ENCODE data around the gene NGEF. TPM values are rescaled to one million over a fixed set of nuclear protein-coding genes. Genes with fewer than 3 reads are reported as not detected.

The NGEF gene
- polyA plus RNA-seq, 2 donors, result 8.4 to 11.4 TPM

DNA sequence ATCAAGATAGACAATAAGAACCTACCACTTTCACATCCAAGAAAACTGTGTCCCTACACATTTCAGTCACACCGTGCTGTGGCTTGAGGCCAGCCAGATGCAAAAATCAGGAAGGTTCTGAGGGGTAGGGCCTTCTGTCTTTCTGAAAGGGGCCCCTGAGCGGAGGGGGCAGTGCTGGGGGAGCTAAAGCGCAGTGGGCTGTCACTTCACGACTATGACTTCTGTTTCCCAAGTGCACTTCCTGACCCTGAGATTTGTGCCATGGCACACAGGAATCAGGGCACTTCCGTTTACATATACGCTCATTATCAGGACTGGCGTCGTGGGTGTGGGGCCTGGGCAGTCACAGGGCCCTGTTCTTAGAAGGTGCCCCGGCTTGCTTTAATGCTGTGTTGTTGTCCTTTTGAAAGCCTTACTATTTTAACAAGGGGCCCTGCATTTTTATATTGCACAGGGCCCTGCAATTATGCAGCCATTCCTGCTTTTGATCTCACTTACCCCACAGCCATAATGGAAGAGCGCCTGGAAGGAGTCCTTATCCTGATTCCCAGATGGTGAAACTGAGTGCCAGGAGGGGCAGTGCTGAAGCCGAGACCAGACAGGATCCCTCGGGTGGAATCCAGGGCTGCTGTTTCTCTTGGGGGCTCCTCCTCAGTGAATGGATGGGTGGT lies 620 bp downstream of the NGEF start:
- Histone ChIP-seq H3K4me1 (ENCODE audit: control insufficient read depth in 2 of 2, insufficient read depth in 2 of 2, low read length in 1 of 2) (no peaks in the 10 kb centered on the region), H3K9me3 (ENCODE audit: control insufficient read depth in 2 of 2, insufficient read depth in 1 of 2, low read depth in 1 of 2, low read length in 1 of 2) (no peaks in the 10 kb centered on the region), H3K4me3 (ENCODE audit: low read depth in 1 of 2, low read length in 2 of 2) (no peak overlapping the region), H3K27ac (ENCODE audit: low read depth in 2 of 2, low read length in 1 of 2) (no peak overlapping the region), H3K27me3 (ENCODE audit: control insufficient read depth in 1 of 2, insufficient read depth in 2 of 2, low read length in 2 of 2) (no peaks in the 10 kb centered on the region), H3K36me3 (ENCODE audit: control insufficient read depth in 2 of 2, insufficient read depth in 2 of 2, low read length in 1 of 2) (no peaks in the 10 kb centered on the region)
- WGBS, 2 donors, result 62 to 66% methylated on average over 12 of the region's 12 CpGs

GRCh38 chr2:233011702-233012131 lies 1.3 kb downstream of the NGEF start:
- H3K9me3 ChIP-seq (ENCODE audit: control insufficient read depth in 2 of 2, insufficient read depth in 1 of 2, low read depth in 1 of 2, low read length in 1 of 2), result no peaks in the 10 kb centered on the region
- no peaks in the 10 kb centered on the region for H3K36me3 ChIP-seq (ENCODE audit: control insufficient read depth in 2 of 2, insufficient read depth in 2 of 2, low read length in 1 of 2)

DNA sequence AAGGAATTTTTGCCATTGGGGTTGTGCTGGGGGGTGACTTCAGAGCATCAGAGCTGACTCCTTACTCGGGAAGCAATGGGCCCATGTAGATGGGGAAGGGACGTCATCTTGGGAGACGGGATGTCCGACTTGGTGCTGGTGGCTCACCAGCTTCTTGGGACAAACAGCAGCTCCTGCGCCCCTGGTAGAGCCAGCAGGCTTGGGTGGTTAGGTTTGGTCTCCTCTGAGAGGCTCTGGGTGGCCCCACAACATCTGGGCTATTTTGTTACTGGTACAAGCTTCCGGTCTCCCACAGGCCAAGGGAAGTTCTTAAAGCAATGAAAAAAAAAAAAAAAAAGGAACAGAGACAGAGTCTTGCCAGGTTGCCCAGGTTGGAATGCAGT lies 1.8 kb downstream of the NGEF start:
- Histone ChIP-seq H3K27me3 (ENCODE audit: control insufficient read depth in 1 of 2, insufficient read depth in 2 of 2, low read length in 2 of 2) (no peaks in the 10 kb centered on the region), H3K27ac (ENCODE audit: low read depth in 2 of 2, low read length in 1 of 2) (no peak overlapping the region), H3K4me1 (ENCODE audit: control insufficient read depth in 2 of 2, insufficient read depth in 2 of 2, low read length in 1 of 2) (no peaks in the 10 kb centered on the region), H3K36me3 (ENCODE audit: control insufficient read depth in 2 of 2, insufficient read depth in 2 of 2, low read length in 1 of 2) (no peaks in the 10 kb centered on the region), H3K4me3 (ENCODE audit: low read depth in 1 of 2, low read length in 2 of 2) (no peak overlapping the region), H3K9me3 (ENCODE audit: control insufficient read depth in 2 of 2, insufficient read depth in 1 of 2, low read depth in 1 of 2, low read length in 1 of 2) (no peaks in the 10 kb centered on the region)
- WGBS, 2 donors, result 92 to 96% methylated on average over 6 of the region's 6 CpGs

More at GRCh38 chr2:233011702-233012131, 1.3 kb downstream of the NGEF start:
- WGBS, 2 donors, result 69 to 80% methylated on average over 1 of the region's 1 CpG
- H3K4me3 ChIP-seq (ENCODE audit: low read depth in 1 of 2, low read length in 2 of 2), result no peak overlapping the region
- H3K4me1 ChIP-seq (ENCODE audit: control insufficient read depth in 2 of 2, insufficient read depth in 2 of 2, low read length in 1 of 2), result no peaks in the 10 kb centered on the region
- no peaks in the 10 kb centered on the region for H3K27me3 ChIP-seq (ENCODE audit: control insufficient read depth in 1 of 2, insufficient read depth in 2 of 2, low read length in 2 of 2)
- no peak overlapping the region for H3K27ac ChIP-seq (ENCODE audit: low read depth in 2 of 2, low read length in 1 of 2)

DNA sequence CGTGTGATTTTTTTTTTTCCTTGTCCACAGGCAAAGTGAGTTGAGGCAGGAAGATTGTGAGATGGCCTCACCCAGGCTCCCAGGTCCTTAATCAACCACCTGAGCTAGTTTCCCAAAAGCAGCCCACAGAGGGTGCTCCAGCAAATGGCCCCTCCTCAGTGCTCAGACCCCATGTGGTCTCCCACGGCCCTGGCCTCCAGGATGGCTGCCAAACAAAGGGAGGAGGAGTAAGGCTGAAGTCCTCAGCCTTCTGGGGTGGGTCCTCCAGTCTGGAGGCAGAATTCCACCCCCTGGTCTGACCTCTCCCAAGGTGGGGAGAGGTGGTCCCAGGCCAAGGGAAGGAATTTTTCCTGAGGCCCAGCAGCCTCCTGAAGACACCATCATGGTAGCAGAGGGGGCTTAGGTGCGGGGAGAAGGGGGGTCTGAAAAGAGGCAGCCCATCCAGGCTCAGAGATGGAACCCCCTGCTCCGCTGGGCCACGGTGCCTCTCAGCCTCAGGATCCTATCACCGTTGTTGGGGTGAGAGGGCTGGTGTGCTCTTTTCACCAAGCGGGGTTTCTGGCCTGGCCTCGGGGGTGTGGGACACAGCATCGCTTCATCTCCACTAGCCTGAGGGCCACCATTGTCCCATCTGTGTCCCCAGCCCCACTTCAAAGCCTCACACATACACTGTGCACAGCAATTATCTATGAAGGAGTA lies 2.3 kb downstream of the NGEF start:
- H3K9me3 ChIP-seq (ENCODE audit: control insufficient read depth in 2 of 2, insufficient read depth in 1 of 2, low read depth in 1 of 2, low read length in 1 of 2), result no peaks in the 10 kb centered on the region
- WGBS, 2 donors, result 80 to 91% methylated on average over 9 of the region's 9 CpGs
- no peaks in the 10 kb centered on the region for H3K27me3 ChIP-seq (ENCODE audit: control insufficient read depth in 1 of 2, insufficient read depth in 2 of 2, low read length in 2 of 2)
- H3K4me3 ChIP-seq (ENCODE audit: low read depth in 1 of 2, low read length in 2 of 2), result no peak overlapping the region
- no peaks in the 10 kb centered on the region for H3K4me1 ChIP-seq (ENCODE audit: control insufficient read depth in 2 of 2, insufficient read depth in 2 of 2, low read length in 1 of 2)
- H3K36me3 ChIP-seq (ENCODE audit: control insufficient read depth in 2 of 2, insufficient read depth in 2 of 2, low read length in 1 of 2), result no peaks in the 10 kb centered on the region
- no peak overlapping the region for H3K27ac ChIP-seq (ENCODE audit: low read depth in 2 of 2, low read length in 1 of 2)

- Histone ChIP-seq H3K9me3 (ENCODE audit: control insufficient read depth in 2 of 2, insufficient read depth in 1 of 2, low read depth in 1 of 2, low read length in 1 of 2) (no peaks in the 10 kb centered on the region), H3K4me1 (ENCODE audit: control insufficient read depth in 2 of 2, insufficient read depth in 2 of 2, low read length in 1 of 2) (no peaks in the 10 kb centered on the region), H3K4me3 (ENCODE audit: low read depth in 1 of 2, low read length in 2 of 2) (no peak overlapping the region), H3K36me3 (ENCODE audit: control insufficient read depth in 2 of 2, insufficient read depth in 2 of 2, low read length in 1 of 2) (no peaks in the 10 kb centered on the region), H3K27me3 (ENCODE audit: control insufficient read depth in 1 of 2, insufficient read depth in 2 of 2, low read length in 2 of 2) (no peaks in the 10 kb centered on the region), H3K27ac (ENCODE audit: low read depth in 2 of 2, low read length in 1 of 2) (no peak overlapping the region)
- WGBS, 2 donors, result 95 to 100% methylated on average over 3 of the region's 3 CpGs
These were observed 3.4 kb downstream of the NGEF start for GRCh38 chr2:233009661-233010060.

- WGBS, 2 donors, result 61 to 65% methylated on average over 3 of the region's 3 CpGs
These were observed 5.3 kb downstream of the NGEF start for GRCh38 chr2:233007739-233008138.

DNA sequence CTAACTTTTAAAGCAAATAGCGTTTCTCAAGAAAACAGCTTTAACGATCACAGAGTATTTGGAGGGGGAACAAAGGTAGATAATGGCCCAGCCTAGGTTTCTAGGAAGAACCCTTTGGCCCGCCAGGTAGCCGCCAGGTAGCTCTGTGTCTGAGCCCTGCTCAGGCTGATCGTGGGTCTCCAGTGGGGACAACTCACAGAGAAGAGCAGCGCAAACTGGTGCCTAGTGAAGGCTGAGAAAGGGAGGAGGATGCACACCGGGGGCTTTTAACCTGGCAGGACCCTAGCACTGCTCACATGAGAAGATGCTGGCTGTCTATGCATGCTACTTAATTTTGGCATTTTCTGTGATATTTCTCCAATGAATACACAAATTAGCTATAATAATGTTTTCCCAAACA lies 5.8 kb downstream of the NGEF start:
- H3K9me3 ChIP-seq (ENCODE audit: control insufficient read depth in 2 of 2, insufficient read depth in 1 of 2, low read depth in 1 of 2, low read length in 1 of 2), result no peaks in the 10 kb centered on the region
- no peaks in the 10 kb centered on the region for H3K4me1 ChIP-seq (ENCODE audit: control insufficient read depth in 2 of 2, insufficient read depth in 2 of 2, low read length in 1 of 2)
- H3K27me3 ChIP-seq (ENCODE audit: control insufficient read depth in 1 of 2, insufficient read depth in 2 of 2, low read length in 2 of 2), result no peaks in the 10 kb centered on the region
- no peaks in the 10 kb centered on the region for H3K36me3 ChIP-seq (ENCODE audit: control insufficient read depth in 2 of 2, insufficient read depth in 2 of 2, low read length in 1 of 2)
- no peak overlapping the region for H3K4me3 ChIP-seq (ENCODE audit: low read depth in 1 of 2, low read length in 2 of 2)
- WGBS, 2 donors, result 81 to 89% methylated on average over 7 of the region's 7 CpGs
- no peak overlapping the region for H3K27ac ChIP-seq (ENCODE audit: low read depth in 2 of 2, low read length in 1 of 2)

More at GRCh38 chr2:233007739-233008138, 5.3 kb downstream of the NGEF start:
- H3K27ac ChIP-seq (ENCODE audit: low read depth in 2 of 2, low read length in 1 of 2), result no peak overlapping the region
- H3K4me1 ChIP-seq (ENCODE audit: control insufficient read depth in 2 of 2, insufficient read depth in 2 of 2, low read length in 1 of 2), result no peaks in the 10 kb centered on the region
- no peaks in the 10 kb centered on the region for H3K27me3 ChIP-seq (ENCODE audit: control insufficient read depth in 1 of 2, insufficient read depth in 2 of 2, low read length in 2 of 2)
- H3K36me3 ChIP-seq (ENCODE audit: control insufficient read depth in 2 of 2, insufficient read depth in 2 of 2, low read length in 1 of 2), result no peaks in the 10 kb centered on the region
- H3K9me3 ChIP-seq (ENCODE audit: control insufficient read depth in 2 of 2, insufficient read depth in 1 of 2, low read depth in 1 of 2, low read length in 1 of 2), result no peaks in the 10 kb centered on the region
- H3K4me3 ChIP-seq (ENCODE audit: low read depth in 1 of 2, low read length in 2 of 2), result no peak overlapping the region

- no peaks in the 10 kb centered on the region for H3K36me3 ChIP-seq (ENCODE audit: control insufficient read depth in 2 of 2, insufficient read depth in 2 of 2, low read length in 1 of 2)
- H3K27me3 ChIP-seq (ENCODE audit: control insufficient read depth in 1 of 2, insufficient read depth in 2 of 2, low read length in 2 of 2), result no peaks in the 10 kb centered on the region
- H3K4me3 ChIP-seq (ENCODE audit: low read depth in 1 of 2, low read length in 2 of 2), result no peak overlapping the region
- no peaks in the 10 kb centered on the region for H3K9me3 ChIP-seq (ENCODE audit: control insufficient read depth in 2 of 2, insufficient read depth in 1 of 2, low read depth in 1 of 2, low read length in 1 of 2)
- H3K27ac ChIP-seq (ENCODE audit: low read depth in 2 of 2, low read length in 1 of 2), result no peak overlapping the region
- no peaks in the 10 kb centered on the region for H3K4me1 ChIP-seq (ENCODE audit: control insufficient read depth in 2 of 2, insufficient read depth in 2 of 2, low read length in 1 of 2)
- WGBS, 2 donors, result 93 to 97% methylated on average over 6 of the region's 6 CpGs
These were observed 6.4 kb downstream of the NGEF start for GRCh38 chr2:233006648-233007047.

- 91 to 93% methylated on average over 6 of the region's 6 CpGs for WGBS, 2 donors
These were observed 8.0 kb downstream of the NGEF start for GRCh38 chr2:233005096-233005495.

More at GRCh38 chr2:233005096-233005495, 8.0 kb downstream of the NGEF start:
- H3K9me3 ChIP-seq (ENCODE audit: control insufficient read depth in 2 of 2, insufficient read depth in 1 of 2, low read depth in 1 of 2, low read length in 1 of 2), result no peaks in the 10 kb centered on the region
- no peaks in the 10 kb centered on the region for H3K36me3 ChIP-seq (ENCODE audit: control insufficient read depth in 2 of 2, insufficient read depth in 2 of 2, low read length in 1 of 2)
- no peak overlapping the region for H3K4me3 ChIP-seq (ENCODE audit: low read depth in 1 of 2, low read length in 2 of 2)
- no peak overlapping the region for H3K27ac ChIP-seq (ENCODE audit: low read depth in 2 of 2, low read length in 1 of 2)
- no peaks in the 10 kb centered on the region for H3K27me3 ChIP-seq (ENCODE audit: control insufficient read depth in 1 of 2, insufficient read depth in 2 of 2, low read length in 2 of 2)
- no peaks in the 10 kb centered on the region for H3K4me1 ChIP-seq (ENCODE audit: control insufficient read depth in 2 of 2, insufficient read depth in 2 of 2, low read length in 1 of 2)
